GM18511 (cell line): ENCODE measurements around the gene SLC6A4.
"Not testable (repeated sequence)": the region's sequence is repeated elsewhere in the genome, so short reads cannot be mapped to it uniquely, and the experiment has no call there.

Source experiments
- ATAC-seq: cut with Tn5 transposase; IDR thresholded peaks from one replicate; pipeline ENCODE4 v1.9.1; 2021; ENCODE audit warnings: mild to moderate bottlenecking, moderate library complexity; ENCODE audit not compliant: unreplicated experiment

Gene SLC6A4

GRCh38 chr17:30221346-30221745 lies 14.2 kb downstream of the SLC6A4 start:
- no peak for ATAC-seq

- ATAC-seq: no peak
Observed at GRCh38 chr17:30220414-30220813, 15.1 kb downstream of the SLC6A4 start.

- ATAC-seq: no peak
Observed at GRCh38 chr17:30219833-30220232, 15.7 kb downstream of the SLC6A4 start.

GRCh38 chr17:30219315-30219714 lies 16.2 kb downstream of the SLC6A4 start:
- ATAC-seq: no peak

GRCh38 chr17:30218799-30219198 lies 16.7 kb downstream of the SLC6A4 start:
- ATAC-seq: no peak

- no peak for ATAC-seq
Observed at GRCh38 chr17:30217746-30218245, 17.7 kb downstream of the SLC6A4 start.

- ATAC-seq: no peak
Observed at GRCh38 chr17:30217054-30217453, 18.4 kb downstream of the SLC6A4 start.

- ATAC-seq: peak; percentile 83
Observed at GRCh38 chr17:30212750-30213149, 22.7 kb downstream of the SLC6A4 start.

GRCh38 chr17:30211371-30211770 lies 24.1 kb downstream of the SLC6A4 start:
- ATAC-seq: no peak

- ATAC-seq: no peak
Observed at GRCh38 chr17:30210901-30211300, 24.6 kb downstream of the SLC6A4 start.

GRCh38 chr17:30210366-30210765 lies 25.1 kb downstream of the SLC6A4 start:
- ATAC-seq: no peak

GRCh38 chr17:30209930-30210329 lies 25.6 kb downstream of the SLC6A4 start:
- no peak for ATAC-seq

- ATAC-seq: no peak
Observed at GRCh38 chr17:30208214-30208613, 27.3 kb downstream of the SLC6A4 start.

GRCh38 chr17:30207655-30208054 lies 27.8 kb downstream of the SLC6A4 start:
- ATAC-seq: no peak

GRCh38 chr17:30203471-30203981 lies 32.0 kb downstream of the SLC6A4 start:
- ATAC-seq: no peak

- ATAC-seq: not testable (repeated sequence)
Observed at GRCh38 chr17:30200656-30201055, 34.8 kb downstream of the SLC6A4 start.

- ATAC-seq: no peak
Observed at GRCh38 chr17:30200106-30200505, 35.4 kb downstream of the SLC6A4 start.

GRCh38 chr17:30199600-30199999 lies 35.9 kb downstream of the SLC6A4 start:
- ATAC-seq: no peak

GRCh38 chr17:30197416-30197815 lies 38.1 kb downstream of the SLC6A4 start:
- no peak for ATAC-seq

GRCh38 chr17:30196504-30196903 lies 39.0 kb downstream of the SLC6A4 start:
- ATAC-seq: no peak

- ATAC-seq: no peak
Observed at GRCh38 chr17:30191072-30191471, 44.4 kb downstream of the SLC6A4 start.

- ATAC-seq: no peak
Observed at GRCh38 chr17:30188211-30188939, 47.1 kb downstream of the SLC6A4 start.

- ATAC-seq: no peak
Observed at GRCh38 chr17:30187573-30187972, 47.9 kb downstream of the SLC6A4 start.
